Measurements from ENCODE around the gene WFDC9.
A peak's percentile ranks its signal among the peaks of the same experiment; 100 is the strongest.
"Not testable (repeated sequence)": the region's sequence is repeated elsewhere in the genome, so short reads cannot be mapped to it uniquely, and the experiment has no call there.

Gene WFDC9

DNA sequence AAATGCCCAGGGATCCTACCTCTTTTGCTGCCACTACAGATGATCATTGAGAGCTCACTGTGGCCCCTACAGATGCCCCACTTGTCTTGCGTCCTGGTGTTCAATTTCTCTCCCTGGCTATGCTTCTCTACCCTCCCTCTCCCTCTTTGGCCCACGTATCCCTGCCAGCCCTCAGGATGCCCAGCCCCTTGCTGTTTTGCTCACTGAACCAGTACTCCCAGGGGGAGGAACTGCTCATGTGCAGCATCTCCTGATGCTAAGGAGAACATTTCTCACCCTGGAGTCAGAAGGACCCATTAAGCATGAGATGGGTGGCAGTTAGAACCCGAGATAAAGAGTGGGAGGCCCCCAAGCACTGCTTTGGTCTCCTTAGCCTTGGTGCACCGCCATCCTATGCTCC, at the start of gene WFDC9:
TSS of gene WFDC9 (minus strand) at position 101 of the 400 bp plus-strand sequence. CDS start 21,103 bp downstream, outside the sequence.
- FAIRE-seq = no peak

GRCh38 chr20:45679650-45680049, 48.6 kb upstream of the WFDC9 start:
- no peak for FAIRE-seq

- FAIRE-seq = no peak
Measured at GRCh38 chr20:45672765-45673164, 41.7 kb upstream of the WFDC9 start.

DNA sequence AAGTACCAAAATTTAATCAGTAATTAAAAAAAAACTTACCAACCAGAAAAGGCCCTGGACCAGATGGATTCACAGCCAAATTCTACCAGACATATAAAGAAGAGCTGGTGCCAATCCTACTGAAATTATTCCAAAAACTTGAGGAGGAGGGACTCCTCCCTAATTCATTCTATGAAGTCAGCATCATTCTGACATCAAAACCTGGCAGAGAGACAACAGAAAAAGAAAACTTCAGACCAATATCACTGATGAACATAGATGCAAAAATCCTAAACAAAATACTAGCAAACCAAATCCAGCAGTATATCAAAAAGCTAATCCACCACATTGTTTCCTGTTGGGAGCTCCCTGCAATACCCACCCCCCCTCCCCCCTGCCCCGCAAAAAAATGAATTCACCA, 39.1 kb upstream of the WFDC9 start, which contains the start of gene WFDC11:
TSS of gene WFDC11 (minus strand) at position 101 of the 400 bp plus-strand sequence. CDS start 19,639 bp downstream, outside the sequence.
- no peak for FAIRE-seq

- FAIRE-seq = not testable (repeated sequence)
Measured at GRCh38 chr20:45657038-45657437, 26.0 kb upstream of the WFDC9 start.

GRCh38 chr20:45651726-45652125, 20.6 kb upstream of the WFDC9 start:
- not testable (repeated sequence) for FAIRE-seq

GRCh38 chr20:45649312-45649863, 18.3 kb upstream of the WFDC9 start:
- FAIRE-seq = no peak

DNA sequence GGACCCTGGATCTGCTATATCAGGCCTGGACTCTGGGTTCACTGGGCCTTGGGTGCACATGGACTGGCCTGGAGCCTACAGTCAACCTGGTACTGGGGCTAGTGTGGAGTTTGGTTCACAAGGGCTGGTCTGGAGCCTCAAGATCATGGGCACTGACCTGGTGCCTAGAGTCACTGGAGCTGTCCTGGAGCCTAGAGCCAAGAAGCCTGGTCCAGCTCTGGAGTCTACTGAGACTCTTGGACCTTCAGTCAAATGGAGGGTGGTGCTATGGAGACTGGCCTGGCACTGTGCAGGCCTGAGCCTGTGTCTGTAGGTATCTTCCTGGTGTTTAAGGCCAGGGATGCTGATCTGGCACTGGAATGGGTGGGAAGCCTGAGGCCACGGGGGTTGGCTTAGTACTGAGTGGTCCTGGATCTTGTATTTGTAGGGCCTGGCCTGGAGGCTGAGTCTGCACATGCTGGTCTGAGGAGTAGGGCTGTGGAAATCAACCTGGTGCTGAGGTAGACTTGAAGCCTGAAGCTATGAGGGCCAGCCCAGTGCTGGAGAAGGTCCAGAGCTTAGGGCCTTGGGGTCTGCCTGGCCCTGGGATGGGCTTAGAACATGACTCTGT, 16.5 kb upstream of the WFDC9 start:
- FAIRE-seq = no peak

DNA sequence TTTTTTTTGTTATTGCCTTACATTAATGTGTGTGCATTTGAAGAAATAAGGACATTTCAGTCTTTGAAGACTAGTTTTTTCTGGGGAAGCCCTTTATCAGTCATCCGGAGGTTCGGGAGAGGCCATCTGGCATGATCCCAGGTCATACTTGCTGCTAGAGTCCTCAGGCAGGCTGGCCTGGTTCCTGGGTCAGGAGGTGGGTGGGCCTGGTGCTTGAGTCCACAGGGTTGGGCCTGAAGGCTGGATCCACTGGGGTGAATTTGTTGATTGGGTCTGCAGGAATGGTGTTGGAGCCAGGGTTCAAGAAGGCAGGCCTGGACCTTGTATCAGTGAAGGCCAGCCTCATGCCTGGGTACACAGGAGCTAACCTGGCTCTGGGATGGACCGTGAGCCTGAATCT, 15.8 kb upstream of the WFDC9 start:
- FAIRE-seq = no peak

- FAIRE-seq = not testable (repeated sequence)
Measured at GRCh38 chr20:45645869-45646268, 14.8 kb upstream of the WFDC9 start.

- FAIRE-seq = not testable (repeated sequence)
Measured at GRCh38 chr20:45641076-45641475, 10.0 kb upstream of the WFDC9 start.

DNA sequence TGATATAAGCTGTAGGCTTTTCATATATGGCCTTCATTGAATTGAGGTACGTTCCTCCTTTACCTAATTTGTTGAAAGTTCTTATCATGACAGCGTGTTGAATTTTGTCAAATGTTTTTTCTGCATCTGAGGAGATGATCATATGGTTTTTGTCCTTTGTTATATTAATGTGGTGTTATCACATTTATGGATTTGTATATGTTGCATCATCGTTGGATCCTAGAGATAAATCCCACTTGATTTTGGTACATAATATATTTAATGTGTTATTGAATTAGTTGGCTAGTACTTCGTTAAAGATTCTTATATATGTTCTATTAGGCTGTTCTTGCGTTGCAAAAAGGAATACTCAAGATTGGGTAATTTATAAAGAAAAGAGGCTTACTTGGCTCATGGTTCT, 8.6 kb upstream of the WFDC9 start:
- FAIRE-seq = no peak

GRCh38 chr20:45636513-45636912, 5.4 kb upstream of the WFDC9 start:
- FAIRE-seq = no peak

DNA sequence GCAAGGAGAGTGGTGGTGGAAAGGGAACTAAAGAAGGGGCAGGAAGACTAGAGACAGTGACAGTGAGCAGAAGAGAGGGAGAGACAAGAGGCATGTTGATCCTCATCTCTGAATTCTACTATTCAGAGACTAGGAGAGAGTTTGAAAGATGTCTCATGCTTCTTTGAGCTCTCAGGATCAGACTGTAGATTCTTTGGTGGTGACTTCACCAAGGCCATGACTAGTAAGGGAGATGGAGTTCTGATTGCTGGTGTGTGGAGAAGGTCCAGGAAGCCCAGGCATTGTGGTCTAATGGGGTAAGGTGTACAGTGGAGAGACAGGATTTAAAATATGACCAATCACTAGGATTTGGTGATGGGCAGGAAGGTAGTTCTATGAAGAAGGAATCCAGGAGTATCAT, 713 bp downstream of the WFDC9 start:
- no peak for FAIRE-seq

DNA sequence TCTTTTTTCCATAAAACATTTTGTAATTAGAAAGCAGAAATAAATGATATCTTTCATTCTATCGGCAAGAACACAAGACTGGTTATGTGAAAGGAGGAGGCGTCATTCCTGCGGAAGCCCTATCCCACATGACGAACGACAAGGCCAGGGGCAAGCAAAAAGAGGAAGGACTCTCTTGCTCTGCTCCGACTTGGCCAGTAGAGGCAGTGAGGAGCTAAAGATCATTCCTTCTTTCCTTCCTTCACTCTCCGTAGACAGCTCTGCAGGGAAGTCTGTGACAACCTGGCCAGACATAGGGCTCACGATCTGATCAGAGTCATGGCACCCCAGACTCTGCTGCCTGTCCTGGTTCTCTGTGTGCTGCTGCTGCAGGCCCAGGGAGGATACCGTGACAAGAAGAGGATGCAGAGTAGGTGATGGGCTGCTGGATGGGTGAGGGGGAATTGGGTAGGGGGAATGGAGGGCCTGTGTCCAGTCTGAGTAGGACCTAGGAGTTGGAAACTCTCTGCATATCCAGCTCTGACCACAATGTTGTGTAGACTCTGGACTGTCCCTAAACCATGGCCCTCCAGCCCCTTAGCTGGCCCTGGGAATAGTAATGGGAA, 1.5 kb downstream of the WFDC9 start, which contains the start of gene WFDC10A:
TSS of gene WFDC10A (plus strand) at position 244 of the 605 bp plus-strand sequence. CDS start at position 319, 75 bp downstream.
- FAIRE-seq = peak; percentile 70

DNA sequence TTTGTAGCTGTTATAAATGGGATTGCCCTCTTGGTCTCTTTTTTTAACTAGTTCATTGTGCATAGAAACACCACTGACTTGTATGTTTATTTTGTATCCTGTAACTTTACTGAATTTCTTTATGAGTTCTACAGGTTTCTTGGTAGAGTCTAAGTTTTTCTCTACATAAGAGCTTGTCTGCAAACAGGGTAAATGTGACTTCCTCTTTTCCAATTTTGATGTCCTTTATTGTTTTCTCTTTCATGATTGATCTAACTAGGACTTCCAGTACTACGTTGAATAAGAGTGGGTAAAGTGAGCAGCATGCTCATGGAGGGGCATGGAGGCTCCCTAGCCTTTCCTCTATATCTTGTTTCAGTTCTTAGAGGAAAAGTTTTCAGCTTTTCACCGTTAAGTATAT, 4.5 kb downstream of the WFDC9 start:
- no peak for FAIRE-seq

DNA sequence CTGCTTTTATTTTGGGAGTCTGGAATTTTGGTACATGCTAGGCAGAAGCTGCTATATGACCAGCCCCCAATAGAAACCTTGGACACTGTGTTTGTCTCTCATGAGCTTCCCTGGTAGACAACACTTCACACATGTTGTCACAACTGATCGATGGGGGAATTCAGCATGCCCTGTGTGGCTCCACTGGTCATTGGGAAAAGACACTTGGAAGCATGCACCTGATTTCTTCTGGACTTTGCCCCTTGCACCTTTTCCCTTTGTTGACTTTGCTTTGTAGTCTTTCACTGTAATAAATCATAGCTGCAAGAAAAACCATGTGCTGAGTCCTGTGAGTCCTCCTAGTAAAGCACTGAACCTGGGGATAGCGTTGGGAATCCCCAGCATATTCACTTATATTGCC, 9.5 kb downstream of the WFDC9 start:
- no peak for FAIRE-seq

DNA sequence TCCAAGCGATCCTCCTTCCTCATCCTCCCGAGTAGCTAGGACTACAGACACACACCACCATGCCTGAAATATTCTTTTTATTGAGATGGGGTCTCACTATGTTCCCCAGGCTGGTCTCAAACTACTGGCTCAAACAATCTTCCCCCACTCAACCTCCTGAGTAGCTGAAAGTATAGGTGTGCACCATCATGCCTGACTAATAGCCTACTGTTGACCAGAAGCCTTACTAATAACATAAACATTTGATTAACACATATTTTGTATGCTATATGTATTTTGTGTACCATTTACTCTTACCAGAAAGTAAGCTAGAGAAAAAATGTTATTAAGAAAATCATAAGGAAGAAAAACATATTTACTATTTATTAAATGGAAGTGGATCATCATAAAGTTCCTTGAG, 13.5 kb downstream of the WFDC9 start:
- FAIRE-seq = no peak

GRCh38 chr20:45612314-45612713, 18.8 kb downstream of the WFDC9 start:
- FAIRE-seq = no peak

GRCh38 chr20:45611054-45611453, 20.0 kb downstream of the WFDC9 start:
- FAIRE-seq = no peak

DNA sequence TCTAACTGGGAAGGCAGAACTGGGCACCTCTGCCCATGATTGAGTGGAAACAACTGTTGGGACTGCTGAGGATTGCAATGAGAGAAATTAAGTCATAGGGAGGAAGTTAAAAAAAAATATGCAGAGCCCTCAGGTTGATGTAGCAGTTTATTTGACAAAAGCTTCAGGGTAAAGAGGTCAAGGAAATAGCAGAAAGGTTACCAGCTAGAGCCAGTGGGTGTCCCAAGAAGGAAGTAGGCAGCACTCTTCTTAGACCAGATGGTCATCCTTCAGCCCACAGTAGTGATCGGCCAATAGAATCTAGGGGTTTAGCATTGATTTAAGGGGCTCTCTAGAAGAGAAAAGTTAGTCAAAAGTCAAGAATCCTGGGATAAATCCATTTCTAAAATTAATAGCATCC, 23.3 kb downstream of the WFDC9 start:
- no peak for FAIRE-seq

DNA sequence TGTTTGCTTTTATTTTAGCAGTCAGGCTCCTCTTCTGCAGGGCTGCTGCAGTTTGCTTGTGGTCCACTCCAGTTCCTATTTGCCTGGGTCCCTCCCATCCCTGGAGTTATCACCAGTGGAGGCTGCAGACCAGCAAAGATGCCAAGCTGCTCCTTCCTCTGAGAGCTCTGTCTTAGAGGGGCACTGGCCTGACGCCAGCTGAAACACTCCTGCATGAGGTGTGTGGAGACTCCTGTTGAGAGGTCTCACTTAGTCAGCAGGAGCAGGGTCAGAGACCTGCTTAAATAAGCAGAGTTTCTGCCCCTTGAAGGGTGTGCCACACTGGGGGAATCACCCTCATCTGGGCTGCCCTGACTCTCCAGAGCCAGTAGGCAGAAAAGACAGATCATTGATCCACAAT, 35.8 kb downstream of the WFDC9 start:
- no peak for FAIRE-seq

GRCh38 chr20:45593498-45593897, 37.6 kb downstream of the WFDC9 start:
- FAIRE-seq = no peak

DNA sequence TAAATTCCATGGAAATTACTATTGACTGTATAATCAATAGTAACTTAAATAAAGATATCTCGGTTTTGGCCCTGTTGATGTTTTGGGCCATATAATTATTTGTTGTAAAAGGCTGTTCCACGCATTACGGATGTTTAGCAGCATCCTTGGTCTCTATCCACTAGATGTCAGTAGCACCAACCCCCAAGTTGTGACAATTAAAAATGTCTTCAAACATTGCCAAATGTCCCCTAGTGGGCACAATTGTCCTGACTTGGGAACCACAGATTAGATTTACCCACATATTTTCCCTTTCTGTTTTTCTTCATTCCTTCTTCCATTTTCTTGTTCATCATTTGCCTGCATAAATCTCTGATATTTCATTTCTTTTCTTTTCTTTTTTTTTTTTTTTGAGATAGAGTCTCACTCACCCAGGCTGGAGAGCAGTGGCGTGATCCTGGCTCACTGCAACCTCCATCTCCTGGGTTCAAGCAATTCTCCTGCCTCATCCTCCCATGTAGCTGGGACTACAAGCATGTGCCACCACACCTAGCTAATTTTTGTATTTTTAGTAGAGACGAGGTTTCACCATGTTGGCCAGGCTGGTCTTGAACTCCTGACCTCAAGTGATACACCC, 38.4 kb downstream of the WFDC9 start:
- FAIRE-seq = peak; percentile 62

All from TTC549 (cell line).